Measurements from ENCODE around the gene NHLH2.

DNA sequence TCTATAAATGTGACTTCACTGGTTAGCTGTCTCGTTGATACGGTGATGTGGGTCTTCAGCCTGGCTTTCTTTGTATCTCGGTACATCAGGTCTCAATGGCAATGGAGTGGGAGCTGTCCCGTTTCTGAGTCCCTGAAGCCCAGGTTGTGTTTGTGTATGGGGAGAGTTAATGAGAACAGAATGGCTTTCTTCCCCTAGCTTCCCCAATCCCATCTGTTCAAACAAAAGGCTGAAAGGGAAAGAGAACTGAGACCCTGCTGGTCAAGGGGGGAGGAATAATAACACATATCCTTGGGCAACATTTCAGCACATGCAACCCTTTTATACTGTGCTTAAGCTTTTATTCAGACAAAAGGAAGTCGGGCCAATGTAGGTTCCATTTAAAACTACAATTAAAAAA is 44.0 kb downstream of the NHLH2 start:
- TF ChIP-seq, protein P1, sequence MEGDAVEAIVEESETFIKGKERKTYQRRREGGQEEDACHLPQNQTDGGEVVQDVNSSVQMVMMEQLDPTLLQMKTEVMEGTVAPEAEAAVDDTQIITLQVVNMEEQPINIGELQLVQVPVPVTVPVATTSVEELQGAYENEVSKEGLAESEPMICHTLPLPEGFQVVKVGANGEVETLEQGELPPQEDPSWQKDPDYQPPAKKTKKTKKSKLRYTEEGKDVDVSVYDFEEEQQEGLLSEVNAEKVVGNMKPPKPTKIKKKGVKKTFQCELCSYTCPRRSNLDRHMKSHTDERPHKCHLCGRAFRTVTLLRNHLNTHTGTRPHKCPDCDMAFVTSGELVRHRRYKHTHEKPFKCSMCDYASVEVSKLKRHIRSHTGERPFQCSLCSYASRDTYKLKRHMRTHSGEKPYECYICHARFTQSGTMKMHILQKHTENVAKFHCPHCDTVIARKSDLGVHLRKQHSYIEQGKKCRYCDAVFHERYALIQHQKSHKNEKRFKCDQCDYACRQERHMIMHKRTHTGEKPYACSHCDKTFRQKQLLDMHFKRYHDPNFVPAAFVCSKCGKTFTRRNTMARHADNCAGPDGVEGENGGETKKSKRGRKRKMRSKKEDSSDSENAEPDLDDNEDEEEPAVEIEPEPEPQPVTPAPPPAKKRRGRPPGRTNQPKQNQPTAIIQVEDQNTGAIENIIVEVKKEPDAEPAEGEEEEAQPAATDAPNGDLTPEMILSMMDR (IDR thresholded peaks at IDR 0.05) = no peak
- TF ChIP-seq SIN3A (IDR thresholded peaks at IDR 0.05; ENCODE audit: borderline replicate concordance, insufficient read depth, low read depth, low read length) = no peak
- TF ChIP-seq, protein P2, sequence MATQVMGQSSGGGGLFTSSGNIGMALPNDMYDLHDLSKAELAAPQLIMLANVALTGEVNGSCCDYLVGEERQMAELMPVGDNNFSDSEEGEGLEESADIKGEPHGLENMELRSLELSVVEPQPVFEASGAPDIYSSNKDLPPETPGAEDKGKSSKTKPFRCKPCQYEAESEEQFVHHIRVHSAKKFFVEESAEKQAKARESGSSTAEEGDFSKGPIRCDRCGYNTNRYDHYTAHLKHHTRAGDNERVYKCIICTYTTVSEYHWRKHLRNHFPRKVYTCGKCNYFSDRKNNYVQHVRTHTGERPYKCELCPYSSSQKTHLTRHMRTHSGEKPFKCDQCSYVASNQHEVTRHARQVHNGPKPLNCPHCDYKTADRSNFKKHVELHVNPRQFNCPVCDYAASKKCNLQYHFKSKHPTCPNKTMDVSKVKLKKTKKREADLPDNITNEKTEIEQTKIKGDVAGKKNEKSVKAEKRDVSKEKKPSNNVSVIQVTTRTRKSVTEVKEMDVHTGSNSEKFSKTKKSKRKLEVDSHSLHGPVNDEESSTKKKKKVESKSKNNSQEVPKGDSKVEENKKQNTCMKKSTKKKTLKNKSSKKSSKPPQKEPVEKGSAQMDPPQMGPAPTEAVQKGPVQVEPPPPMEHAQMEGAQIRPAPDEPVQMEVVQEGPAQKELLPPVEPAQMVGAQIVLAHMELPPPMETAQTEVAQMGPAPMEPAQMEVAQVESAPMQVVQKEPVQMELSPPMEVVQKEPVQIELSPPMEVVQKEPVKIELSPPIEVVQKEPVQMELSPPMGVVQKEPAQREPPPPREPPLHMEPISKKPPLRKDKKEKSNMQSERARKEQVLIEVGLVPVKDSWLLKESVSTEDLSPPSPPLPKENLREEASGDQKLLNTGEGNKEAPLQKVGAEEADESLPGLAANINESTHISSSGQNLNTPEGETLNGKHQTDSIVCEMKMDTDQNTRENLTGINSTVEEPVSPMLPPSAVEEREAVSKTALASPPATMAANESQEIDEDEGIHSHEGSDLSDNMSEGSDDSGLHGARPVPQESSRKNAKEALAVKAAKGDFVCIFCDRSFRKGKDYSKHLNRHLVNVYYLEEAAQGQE (IDR thresholded peaks at IDR 0.05; ENCODE audit: insufficient read depth in 1 of 2, low read depth in 2 of 2, low read length in 1 of 2) = no peak
- TF ChIP-seq POLR2AphosphoS5 (IDR thresholded peaks at IDR 0.05; ENCODE audit: low read depth, low read length) = no peak
- no peak for TF ChIP-seq TCF7L2 (IDR thresholded peaks at IDR 0.05; ENCODE audit: low read depth, low read length)
